GM18498 (cell line): ENCODE data around the gene CD99L2.
A peak's percentile ranks its signal among the peaks of the same experiment; 100 is the strongest.

Experiments
- ATAC-seq: cut with Tn5 transposase; IDR thresholded peaks from one replicate; pipeline ENCODE4 v1.9.1; 2021; ENCODE audit warnings: mild to moderate bottlenecking, moderate library complexity; ENCODE audit not compliant: unreplicated experiment

Gene CD99L2, protein sequence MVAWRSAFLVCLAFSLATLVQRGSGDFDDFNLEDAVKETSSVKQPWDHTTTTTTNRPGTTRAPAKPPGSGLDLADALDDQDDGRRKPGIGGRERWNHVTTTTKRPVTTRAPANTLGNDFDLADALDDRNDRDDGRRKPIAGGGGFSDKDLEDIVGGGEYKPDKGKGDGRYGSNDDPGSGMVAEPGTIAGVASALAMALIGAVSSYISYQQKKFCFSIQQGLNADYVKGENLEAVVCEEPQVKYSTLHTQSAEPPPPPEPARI

DNA sequence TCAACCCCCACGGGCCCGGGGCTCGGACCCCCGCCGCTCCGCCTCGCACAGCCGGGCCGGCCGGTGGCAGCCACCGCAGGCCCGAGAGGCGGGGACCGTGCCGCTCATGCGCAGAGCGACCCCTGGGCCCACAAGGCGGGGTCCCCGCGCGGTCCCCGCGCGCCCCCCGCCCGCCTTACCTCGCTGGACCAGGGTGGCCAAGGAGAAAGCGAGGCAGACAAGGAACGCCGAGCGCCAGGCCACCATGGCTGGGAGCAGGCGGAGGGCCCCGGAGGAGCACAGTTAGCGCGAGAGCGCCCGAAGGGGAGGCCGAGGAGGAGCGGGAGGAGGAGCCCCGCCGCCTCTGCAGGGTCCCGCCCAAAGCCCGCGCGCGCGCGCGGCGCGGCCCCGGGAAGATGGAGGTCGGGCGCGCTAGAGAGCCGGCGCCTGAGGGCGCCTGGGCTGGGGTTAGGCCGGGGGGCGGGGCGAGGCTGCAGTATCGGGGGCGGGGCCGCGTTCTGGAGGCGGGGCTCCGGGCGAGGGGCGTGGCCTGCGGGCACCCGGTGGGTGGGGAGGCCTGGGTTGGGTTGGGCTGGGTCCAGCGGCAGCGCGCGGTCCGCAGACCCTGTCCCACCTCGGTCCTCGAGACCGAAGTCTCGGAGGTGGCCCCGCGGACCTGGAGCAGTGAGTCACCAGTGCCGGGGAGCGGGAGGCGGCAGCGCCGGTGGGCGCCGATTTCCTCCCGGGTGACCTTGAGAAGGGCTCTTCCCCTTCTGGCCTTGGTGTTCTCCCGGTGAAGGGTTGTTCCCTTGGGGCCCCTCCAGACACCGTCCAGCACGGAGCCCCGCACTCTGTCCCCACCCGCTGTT lies at the start of gene CD99L2:
Gene CD99L2 (minus strand): TSS at position 326 of the 848 bp plus-strand sequence. CDS start 80 bp downstream, at position 246.
- peak; percentile 89 for ATAC-seq

DNA sequence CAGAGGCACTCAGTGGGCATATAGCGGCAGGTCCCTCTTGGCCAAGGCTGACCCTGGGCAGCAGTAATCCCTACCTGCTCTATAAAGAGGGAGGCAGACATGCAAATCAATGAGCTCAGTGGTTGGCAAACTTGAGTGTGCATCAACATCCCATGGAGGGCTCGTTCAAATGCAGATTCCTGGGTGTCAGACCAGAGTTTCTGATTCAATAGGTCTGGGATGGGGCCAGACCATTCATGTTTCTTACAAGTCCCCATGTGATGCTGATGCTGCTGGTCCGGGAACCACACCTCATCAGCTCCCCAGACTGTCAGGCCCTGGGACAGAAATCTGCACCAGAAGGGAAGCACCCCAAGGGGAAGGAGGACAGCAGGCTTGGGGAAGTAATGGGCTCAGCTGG lies 45.8 kb upstream of the CD99L2 start:
- no peak for ATAC-seq

DNA sequence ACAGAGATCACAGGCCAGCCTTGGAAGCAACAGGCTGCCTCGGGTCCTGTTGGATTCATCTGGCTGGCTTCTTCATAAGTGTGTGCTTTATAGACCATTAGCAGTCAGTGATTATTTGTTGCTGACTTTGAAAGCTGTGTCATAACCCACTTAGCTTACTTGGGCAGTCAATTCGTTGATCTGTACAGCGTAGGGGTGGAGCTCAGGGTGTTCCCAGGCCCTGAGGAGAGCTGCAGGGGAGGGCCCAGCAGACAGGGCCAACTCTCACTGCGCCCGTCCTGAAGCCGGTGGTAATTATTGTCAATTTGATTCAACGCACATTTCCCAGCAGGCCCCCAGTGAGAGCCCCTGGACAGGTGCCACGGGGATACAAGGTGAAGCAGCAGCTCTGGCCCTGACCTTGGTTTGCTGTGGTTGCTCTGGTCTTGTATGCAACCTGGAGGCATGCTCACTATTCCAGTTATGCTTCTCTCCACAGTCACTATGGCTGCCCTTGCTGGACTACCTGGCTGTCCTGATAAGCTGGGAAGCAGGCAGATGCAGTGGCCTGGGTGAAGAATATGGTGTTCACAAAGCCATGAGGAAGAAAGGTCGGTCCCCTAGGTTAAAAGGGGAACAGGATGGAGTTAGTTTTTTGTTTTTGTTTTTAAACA lies 44.6 kb upstream of the CD99L2 start:
- no peak for ATAC-seq

DNA sequence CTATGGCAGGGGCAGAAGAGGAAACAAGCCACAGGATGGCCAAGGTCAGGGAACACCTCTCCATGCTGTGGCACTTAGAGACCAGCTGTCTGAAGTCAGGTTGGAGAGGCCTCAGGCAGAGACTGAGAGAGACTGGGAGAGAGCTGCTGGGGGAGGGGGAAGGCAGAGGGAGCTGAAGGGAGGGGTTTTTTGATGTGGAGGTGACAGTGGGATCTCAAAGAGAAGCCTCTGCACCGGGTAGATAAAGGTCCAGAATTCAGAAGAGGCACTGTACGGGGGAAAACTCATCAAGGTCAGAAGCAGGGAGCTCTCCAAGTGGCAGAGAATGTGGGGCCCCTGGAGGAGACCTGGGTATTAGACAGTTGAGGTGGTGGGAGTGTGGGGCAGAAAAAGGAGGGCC lies 43.1 kb upstream of the CD99L2 start:
- ATAC-seq = no peak

DNA sequence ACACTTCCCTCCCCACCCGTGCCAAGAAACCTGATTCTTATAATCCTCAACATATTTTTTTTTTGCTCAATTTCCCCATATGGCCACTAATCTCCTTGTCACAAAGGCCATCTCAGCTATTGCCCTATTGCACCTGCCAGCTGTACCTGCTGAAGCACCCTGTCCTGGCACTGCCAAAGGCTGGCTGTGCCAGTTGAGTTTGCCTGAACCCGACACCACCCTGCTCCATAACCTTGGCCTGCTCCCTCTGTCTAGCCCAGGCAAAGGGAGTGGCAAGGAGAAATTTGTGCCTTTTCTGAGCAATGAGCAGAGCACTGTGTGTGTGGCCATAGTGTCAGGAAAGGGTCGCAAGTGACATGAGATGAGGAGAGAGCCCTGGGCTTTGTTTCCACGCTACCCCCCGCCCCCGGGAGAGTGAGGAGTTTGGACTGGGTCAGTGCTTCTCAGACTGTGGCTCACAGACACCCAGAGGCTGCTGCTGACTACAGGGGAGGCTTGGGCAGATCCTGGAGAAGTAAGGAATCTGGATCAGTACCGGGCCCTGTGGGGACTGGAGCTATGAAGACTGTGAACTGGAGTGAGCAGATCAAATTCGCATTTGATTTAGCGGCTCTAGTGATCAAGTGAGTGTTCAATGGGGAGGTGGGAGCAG lies 42.5 kb upstream of the CD99L2 start:
- ATAC-seq = no peak

DNA sequence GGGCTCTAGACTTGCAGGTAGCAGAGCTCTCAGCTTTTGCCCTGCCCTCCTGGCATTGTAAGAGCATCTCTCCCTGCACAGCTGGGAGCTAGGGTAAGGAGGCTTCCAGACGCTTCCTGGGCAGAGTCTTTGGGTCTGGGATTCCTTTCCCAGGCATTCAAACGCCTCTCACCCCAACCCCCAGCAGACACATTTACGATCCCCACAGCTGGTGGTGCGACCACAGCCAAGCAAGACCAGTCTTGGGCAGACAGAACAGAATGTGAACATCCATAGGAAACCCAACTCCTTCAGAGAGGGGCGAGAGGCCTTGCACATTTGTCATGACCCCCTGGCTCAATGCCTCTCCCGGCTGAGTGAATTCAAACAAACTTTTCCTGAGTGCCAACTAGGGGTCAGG lies 38.1 kb upstream of the CD99L2 start:
- no peak for ATAC-seq

DNA sequence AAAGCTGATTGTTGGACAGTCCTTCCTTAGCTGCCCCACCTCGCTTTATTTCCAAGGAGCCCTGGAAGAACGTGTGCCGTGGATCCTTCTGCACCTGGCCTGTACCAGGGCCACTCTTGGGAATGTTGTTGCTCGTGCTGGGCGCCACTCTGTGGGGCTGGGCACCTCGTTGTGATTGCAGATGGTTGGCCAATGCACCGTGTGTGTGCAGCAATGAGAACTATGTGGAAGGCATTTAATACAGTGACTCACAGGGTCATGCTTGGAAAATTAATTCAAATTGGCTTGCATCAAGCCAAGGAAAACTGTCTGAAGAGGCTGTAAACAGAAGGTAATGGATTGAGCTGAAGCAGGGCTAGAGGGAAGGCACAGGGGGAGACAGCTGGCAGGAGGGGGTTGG lies 37.0 kb upstream of the CD99L2 start:
- no peak for ATAC-seq

DNA sequence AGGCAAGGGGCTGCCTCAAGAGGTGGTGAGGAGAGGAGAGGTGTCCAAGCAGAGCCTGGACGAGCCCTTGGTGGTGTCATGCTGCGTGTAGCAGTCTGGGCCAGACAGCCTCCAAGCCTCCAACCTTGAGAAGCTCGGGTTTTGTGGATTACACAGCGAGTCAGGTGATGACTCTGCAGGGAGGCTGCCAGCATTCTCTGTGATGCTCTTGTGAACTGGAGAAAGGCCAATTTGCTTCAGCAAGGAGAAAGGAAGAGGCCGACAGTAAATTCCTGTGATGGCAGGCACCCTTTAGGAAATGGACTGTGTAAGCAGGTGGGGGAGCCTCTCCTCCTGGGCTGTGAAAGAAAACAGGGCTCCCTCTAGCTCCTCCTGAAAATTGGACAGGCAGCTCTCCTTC lies 36.0 kb upstream of the CD99L2 start:
- ATAC-seq = no peak

DNA sequence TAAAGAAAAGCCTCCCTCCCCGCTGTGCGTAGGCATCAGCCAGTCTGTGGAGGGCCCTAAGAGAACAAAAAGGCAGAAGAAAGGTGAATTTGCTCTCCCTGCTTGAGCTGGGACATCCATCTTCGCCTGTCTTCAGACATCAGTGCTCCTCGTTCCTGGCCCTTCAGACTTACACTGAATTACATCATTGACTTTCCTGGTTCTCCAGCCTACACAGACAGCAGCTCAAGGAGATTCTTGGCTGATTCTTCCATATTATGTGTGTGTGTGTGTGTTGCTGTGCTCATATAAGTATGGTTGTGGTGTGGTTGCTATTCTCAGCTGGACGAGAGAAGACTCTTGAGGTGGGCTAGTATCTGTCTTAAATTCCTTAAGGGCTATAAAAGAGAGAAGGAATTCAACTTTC lies 35.5 kb upstream of the CD99L2 start:
- no peak for ATAC-seq

DNA sequence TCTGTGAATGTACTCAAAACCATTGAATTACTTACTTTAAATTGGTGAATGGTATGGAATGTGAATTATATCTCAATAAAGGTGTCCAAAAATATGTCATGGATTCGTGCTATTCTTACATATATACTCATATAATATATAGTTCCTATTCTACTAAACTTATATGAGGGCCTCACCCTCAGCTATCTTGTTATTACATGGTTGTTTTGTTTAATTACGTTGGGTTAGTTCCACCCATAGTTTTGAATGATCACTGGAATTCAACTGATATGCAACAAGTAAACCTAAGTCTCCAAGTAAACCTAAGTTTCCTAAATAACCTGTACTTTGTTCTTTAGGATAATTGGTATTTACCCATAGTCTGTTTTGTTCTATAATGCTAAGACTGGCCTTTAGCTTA lies 30.6 kb upstream of the CD99L2 start:
- no peak for ATAC-seq

DNA sequence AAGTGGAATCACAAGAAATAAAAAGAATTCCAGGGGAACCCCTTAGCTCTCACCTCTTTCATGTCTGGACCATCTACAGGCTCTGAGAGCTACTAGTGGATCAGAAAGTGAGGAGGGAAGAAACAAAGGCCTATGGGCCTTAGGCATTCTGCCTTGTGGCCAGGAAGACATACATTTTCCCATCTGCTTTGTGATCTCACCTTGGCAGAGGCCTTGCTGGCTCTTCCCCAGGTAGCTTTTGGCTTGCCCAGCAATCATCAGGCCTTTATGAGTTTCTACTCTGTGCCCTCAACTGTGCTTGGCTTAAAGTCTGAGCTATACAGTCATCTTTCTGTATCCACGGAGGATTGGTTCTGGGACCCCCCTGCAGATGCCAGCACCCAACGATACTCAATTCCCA lies 28.3 kb upstream of the CD99L2 start:
- ATAC-seq = no peak

DNA sequence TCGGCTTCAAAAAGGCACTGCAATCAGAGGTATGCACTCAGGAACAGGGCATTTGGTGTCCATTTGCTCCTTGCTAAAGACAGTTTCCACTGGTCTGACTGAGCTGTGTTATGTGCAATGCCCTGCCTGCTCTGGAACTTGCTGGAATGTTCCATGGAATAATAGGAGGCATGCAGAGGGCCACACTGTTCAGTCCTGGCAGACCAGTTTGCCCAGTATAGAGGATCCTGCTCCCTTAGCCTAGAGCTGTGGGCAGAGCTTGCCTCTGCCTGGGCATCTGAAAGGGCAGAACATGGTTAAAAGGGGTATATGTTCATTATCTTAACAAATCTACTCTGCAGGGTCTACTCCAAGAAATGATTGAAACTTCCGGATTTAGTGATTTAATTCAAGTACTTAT lies 27.8 kb upstream of the CD99L2 start:
- ATAC-seq = no peak

DNA sequence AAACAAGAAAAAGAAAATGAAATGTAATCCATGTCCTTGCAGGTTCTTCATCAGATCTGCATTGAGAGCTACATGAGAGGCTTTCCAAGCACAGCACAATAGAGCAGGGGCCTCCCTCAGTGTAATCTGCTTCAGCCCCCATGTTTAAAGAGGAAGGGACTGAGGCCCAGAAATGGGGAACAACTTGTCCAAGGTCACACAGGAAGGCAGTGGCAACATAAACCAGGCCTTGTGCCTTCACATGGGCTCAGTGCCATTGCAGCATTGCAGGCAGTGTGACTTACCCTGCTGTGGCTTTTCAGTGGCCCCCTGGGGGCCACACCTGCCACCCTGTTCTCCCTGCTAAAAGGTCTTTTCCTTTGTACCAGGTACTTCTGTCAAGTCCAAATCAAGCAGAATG lies 20.9 kb upstream of the CD99L2 start:
- ATAC-seq = no peak

DNA sequence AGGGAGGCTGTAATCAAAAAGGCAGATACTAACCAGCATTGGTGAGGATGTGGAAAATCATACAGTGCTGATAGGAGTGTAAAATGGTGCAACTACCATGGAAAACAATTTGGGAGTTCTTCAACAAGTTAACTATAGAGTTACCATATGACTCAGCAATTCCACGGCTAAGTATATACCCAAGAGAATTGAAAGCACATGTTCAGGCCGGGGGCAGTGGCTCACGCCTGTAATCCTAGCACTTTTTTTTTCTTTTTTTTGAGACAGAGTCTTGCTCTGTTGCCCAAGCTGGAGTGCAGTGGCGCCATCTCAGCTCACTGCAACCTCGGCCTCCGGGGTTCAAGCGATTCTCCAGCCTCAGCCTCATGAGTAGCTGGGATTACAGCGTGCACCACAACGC lies 15.0 kb upstream of the CD99L2 start:
- no peak for ATAC-seq

DNA sequence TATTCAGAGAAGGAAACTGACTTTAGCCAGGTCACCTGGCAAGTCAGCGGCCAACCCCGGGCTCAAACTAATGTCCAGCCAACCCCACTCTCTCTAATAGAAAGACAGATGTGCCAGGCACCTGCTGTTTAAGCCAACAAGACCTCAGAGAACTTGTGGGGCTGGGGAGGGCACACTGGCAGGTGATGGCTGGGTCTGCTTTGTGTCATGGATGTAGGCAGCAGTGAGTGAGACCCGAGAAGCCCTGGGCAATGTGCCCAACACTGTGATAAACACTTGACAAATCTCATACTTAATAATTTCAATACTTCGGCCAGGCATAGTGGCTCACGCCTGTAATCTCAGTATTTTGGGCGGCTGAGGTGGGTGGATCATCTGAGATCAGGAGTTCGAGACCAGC lies 9.0 kb upstream of the CD99L2 start:
- ATAC-seq = no peak

DNA sequence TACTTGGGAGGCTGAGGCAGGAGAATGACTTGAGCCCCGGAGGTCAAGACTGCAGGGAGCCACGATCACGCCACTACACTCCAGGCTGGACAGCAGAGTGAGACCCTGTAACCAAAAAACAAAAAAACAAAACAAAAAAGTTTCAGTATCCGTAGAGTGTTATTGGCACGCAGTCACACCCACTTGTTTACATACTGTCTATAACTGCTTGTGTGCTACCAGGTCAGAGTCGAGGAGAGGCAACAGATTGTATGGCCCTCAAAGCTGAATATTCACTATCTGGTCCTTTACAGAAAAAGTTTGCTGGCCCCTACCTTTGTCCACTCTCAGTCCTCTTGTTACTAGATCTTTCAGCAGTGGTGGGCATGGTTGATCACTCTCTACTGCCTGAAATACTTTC lies 8.2 kb upstream of the CD99L2 start:
- ATAC-seq = no peak

DNA sequence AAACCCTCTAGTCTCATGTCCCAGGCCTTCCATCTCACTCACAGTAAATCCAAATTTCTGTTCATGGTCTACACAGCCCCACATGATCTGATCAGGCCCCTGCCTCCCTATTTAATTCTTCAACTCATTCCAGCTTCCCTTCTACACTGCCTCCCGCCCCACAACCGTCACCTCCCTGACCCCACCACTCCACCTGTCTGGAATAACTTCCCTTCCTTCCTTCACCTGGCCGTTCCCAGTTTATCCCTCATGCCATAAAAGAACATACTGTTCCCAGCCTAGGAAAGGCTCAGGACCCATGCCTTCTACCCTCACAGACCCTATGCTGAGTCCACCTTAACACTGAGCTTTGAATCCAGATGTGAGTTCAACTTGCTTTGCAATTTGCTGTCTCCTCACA lies 6.8 kb upstream of the CD99L2 start:
- ATAC-seq = no peak

DNA sequence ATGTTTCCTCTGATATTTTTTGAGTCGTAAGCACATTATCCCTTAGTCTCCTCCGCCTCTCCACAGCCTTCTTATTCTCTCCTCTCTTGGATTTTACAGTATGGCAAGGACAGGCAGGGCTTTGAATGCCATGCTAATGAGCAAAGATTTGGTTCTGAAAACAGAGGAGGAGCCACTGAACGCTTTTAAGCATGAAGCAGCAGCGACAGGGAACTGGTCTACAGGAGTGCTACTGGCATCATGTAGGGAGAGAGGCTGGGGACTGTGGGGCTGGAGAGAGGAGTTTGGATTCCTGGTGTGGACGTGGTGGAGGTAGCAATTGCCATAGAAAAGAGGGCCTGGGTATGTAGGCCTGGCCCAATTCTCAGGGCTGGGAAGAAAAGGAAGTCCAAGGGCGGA lies 4.6 kb upstream of the CD99L2 start:
- no peak for ATAC-seq

DNA sequence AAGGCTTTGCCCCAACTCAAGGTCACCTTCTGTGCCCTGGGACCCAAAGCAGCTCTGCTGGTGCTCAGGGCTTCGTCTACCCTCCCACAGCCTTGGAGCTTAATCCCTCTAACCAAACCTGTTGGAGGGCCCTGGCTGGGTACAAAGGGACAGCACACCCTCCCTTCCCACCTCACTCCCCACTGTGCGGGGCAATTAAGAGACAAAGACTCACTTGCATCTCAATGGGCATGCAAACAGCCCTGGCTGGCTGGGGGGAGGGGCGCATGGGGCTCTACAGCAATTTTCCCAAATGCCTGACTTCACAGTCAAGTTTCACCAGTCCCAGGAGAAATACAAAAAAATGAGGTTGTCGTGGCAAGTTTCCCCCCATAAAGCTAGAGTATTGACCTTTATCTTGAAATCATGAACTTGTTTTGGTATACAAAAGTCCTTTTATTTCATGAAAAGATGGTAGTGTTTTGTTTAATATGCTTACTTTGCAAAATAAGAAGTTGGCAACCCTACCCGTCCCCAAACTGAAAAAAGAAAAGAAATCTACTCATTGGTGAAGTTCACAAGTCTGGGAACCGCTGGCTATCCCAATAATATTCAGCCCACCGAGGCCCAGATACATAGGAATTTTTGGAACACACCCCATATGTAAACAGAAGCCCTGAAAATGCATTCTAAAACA lies 4.1 kb upstream of the CD99L2 start:
- no peak for ATAC-seq

DNA sequence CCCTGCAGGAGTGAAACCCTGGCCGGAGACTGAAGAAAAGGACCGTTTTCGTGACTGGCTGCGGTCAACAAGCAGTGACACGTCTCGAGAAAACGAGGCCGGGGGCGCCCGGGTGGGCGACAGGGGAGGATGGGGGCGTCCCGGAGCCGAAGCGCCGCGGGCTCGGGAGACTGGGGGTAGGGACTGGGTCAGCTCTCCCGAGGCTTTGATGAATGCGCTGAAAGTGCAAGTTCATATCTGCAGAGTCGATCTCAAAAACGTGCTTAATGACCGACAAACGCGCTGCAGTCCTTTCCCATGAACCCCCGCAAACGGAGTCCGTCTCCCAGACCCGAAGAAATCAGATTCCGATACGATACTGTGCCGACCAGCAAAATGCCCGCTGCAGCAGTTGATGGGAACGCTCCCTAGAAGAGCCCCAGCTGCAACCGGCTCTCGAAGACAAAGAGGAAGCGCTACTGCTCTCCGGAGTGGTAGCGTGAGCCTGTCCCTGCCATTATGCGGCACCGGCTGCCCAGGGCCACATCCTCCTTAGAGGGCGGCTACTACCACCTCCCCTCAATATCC lies 806 bp upstream of the CD99L2 start:
- ATAC-seq = peak; percentile 55
